Lower leg skin (tissue), 4 donors: ENCODE measurements around the gene CDC37. TPM values are rescaled to one million over a fixed set of nuclear protein-coding genes. Genes with fewer than 3 reads are reported as not detected.

Source experiments
- DNase-seq, 2 donors: peaks; one replicate each; pipeline ENCODE4 v3.0.0-alpha.2; 2019; ENCODE audit warnings: low spot score in 2 of 2
- H3K4me3 ChIP-seq: fragments of 200-600 bp; sonication (generic); 2 replicates; pipeline ENCODE4 v1.5.1; 2017; ENCODE audit warnings: mild to moderate bottlenecking, low read depth; ENCODE audit not compliant: poor library complexity, severe bottlenecking
- POLR2A ChIP-seq, 2 donors: fragments of 450-650 bp; IDR thresholded peaks; one replicate each; pipeline ENCODE4 v1.6.1; 2016 to 2017; ENCODE audit warnings: antibody characterized with exemption in 2 of 2, mild to moderate bottlenecking in 1 of 2, moderate library complexity in 1 of 2
- WGBS, 2 donors: methylation state at CpG; one replicate each; pipeline ENCODE4 v1.1.5; 2018; 5-methylcytosine and 5-hydroxymethylcytosine counted together
- intact Hi-C: fragments of 100-400 bp; cut with DNase I; formaldehyde crosslinking; loops from one replicate; pipeline ENCODE4 v1.15.0; 2023; ENCODE audit warnings: low total_unique reads
- total RNA-seq, 4 donors: library from RNA; depleted of rRNA; stranded (reverse); fragments of >200 nt; gene quantifications; one replicate each; pipeline ENCODE4 v1.1.0, GENCODE V29; 2016
- TF ChIP-seq, protein P1 (sequence below), 3 donors: fragments of 450-650 bp; IDR thresholded peaks; one replicate each; pipeline ENCODE4 v1.5.1; 2016; ENCODE audit warnings: antibody characterized with exemption in 3 of 3, mild to moderate bottlenecking in 3 of 3, moderate library complexity in 2 of 3

CDC37 gene
- total RNA-seq, 4 donors from 2014 or later, result 92.8 to 142 (median 120) TPM

DNA sequence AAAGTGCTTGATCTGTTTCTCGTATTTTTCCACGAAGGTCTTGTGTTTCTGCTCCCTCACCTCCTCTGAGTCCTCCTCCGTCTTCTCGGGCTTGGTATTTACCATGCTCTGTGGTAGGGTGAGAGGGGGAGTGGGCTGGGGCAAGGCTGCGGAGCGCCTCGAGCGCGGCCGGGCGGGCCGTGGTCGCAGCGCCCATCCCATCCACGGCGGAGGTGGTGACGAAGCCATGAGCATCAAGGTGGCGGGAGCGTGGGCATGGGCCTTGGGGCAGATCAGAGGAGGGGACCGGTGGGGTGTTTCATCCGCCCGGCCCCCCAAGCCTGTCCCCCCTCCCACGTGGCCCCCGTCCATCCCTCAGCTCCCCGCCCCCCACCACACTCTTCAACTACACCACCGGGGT lies 7.9 kb downstream of the CDC37 start:
- 91 to 93% methylated on average over 26 of the region's 26 CpGs for WGBS, 2 donors
- intact Hi-C loops, result no loop called here
- no peak overlapping the region for H3K4me3 ChIP-seq
- TF ChIP-seq POLR2A (IDR thresholded peaks at IDR 0.05), result no peak
- TF ChIP-seq, protein P1, sequence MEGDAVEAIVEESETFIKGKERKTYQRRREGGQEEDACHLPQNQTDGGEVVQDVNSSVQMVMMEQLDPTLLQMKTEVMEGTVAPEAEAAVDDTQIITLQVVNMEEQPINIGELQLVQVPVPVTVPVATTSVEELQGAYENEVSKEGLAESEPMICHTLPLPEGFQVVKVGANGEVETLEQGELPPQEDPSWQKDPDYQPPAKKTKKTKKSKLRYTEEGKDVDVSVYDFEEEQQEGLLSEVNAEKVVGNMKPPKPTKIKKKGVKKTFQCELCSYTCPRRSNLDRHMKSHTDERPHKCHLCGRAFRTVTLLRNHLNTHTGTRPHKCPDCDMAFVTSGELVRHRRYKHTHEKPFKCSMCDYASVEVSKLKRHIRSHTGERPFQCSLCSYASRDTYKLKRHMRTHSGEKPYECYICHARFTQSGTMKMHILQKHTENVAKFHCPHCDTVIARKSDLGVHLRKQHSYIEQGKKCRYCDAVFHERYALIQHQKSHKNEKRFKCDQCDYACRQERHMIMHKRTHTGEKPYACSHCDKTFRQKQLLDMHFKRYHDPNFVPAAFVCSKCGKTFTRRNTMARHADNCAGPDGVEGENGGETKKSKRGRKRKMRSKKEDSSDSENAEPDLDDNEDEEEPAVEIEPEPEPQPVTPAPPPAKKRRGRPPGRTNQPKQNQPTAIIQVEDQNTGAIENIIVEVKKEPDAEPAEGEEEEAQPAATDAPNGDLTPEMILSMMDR (IDR thresholded peaks at IDR 0.05), result no peak
- DNase-seq, result no peak

DNA sequence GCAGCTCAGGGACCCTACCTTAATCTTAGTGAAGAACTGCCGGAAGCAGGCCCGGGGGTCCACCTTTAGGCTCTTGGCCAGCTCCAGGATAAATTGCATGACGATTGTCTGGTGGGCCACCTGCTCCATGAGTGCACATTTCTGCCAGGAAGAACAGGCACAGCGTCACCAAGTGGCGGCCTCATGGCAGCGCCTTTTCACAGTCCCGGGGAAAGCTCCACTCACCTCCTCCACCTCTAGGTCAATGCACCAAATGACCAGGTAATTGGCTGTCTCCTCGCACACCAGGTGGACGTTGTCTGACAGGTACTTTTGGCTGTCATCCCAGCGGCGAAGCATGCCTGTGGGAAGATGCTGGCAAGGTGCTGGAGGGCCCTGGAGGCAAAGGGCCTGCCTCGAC lies 8.3 kb downstream of the CDC37 start:
- 88 to 93% methylated on average over 12 of the region's 12 CpGs for WGBS, 2 donors
- intact Hi-C loops, result no loop called here
- no peak overlapping the region for H3K4me3 ChIP-seq
- TF ChIP-seq, protein P1 (IDR thresholded peaks at IDR 0.05), result no peak
- DNase-seq, result no peak

DNA sequence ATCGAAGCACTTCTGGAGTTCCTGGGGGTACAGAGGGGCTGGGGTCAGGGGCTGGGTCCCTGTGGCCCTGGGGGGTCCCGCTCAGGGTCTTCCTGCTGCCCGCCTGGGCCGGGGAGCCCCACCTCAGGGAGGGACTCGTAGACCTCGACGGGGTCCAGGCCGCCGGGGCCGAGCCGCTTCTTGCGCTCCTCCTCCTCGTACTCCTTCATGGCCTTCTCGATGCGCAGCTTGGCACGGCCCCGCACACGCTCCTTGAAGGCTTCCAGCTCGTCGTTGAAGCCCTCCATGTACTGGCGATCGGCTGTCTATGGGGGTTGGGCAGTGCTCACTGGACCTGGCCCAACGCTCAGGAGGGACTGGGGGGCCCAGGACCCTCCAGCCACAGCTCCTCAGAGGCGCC lies 10.2 kb downstream of the CDC37 start:
- WGBS, 2 donors, result 94 to 96% methylated on average over 23 to 24 of the region's 24 CpGs
- no peak overlapping the region for H3K4me3 ChIP-seq
- TF ChIP-seq, protein P1 (IDR thresholded peaks at IDR 0.05), result no peak
- TF ChIP-seq POLR2A (IDR thresholded peaks at IDR 0.05), result no peak
- DNase-seq, result no peak
- intact Hi-C loops, result no loop called here

DNA sequence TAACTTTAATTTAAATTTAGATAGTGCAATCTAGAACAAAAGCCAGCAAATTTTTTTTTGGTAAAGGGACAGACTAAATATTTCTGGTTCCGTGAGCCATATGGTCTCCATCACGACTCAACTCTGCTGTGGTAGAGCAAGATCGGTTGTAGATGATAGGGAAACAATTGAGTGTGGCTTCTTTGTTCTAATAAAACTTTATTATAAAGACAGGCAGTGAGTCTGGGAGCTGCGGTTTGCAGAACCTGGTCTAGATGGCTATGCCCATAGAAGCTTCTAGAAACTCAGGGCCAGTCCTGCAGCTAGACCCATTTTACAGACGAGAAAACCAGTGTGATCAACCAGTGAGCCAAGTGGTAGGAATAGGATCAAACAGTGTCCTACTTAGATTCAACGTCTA lies 11.2 kb downstream of the CDC37 start:
- DNase-seq, result no peak
- no peak overlapping the region for H3K4me3 ChIP-seq
- WGBS, 2 donors, result 83 to 88% methylated on average over 6 of the region's 6 CpGs
- intact Hi-C loops, result no loop called here
- TF ChIP-seq, protein P1 (IDR thresholded peaks at IDR 0.05), result no peak
- TF ChIP-seq POLR2A (IDR thresholded peaks at IDR 0.05), result no peak

DNA sequence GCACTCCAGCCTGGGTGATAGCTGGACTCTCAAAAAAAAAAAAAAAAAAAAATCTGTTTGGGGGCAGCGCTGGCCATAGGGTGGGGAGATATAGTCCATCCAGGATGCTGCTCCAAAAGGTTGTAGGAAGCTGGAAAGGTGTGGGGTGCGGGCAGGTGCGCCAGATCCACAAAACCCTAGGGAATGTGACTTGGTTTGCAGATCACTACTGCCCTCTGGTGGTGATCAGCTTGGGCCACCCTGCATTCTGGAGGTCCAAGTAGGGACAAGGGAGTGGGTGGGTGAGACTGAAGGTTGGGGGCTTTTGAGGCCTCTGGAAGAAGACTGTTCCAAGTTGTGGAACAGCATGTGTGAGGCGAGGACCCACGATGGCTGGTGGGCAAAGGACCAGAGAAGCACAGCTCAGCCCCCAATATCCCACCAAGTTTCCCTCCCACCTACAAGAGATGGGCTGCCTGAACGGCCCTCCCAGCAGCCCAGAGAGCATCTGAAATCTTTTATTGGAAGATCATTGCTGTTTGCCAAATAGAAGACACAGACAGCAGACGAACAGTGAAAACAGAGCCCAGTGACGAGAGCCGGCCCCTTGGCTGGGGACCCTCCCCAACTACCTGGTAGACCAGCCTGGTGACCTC lies 12.6 kb downstream of the CDC37 start:
- intact Hi-C loops, result loop anchor here (2.0 kb wide), 1 partner anchor 28 kb away; no protein-coding TSS in a partner anchor
- WGBS, 2 donors, result 50 to 51% methylated on average over 9 of the region's 9 CpGs
- peak in 1 of 2 donors; percentile 93 for DNase-seq
- H3K4me3 ChIP-seq, result no peak overlapping the region
- TF ChIP-seq, protein P1 (IDR thresholded peaks at IDR 0.05), result peak in 1 of 3 donors; percentile 41
- TF ChIP-seq POLR2A (IDR thresholded peaks at IDR 0.05), result no peak

DNA sequence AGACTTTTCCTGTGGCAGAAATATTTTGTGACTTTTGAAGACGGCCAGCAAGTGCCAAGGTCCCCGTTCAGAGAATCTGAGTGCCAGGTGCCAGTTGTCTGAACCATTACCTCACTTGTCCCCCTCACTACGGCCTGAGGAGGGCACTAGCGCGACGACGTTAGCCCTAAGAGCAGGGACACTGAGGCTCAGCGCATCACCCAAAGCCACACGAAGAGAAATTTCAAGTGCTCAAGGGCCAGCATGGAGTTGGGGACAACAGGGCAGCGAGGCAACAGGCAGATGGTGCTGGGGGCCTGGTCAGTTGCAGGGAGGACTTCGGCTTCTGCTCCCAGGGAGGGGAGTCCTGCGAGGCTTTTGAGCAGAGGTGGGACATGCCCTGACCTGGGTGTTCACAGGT lies 13.5 kb downstream of the CDC37 start:
- DNase-seq, result no peak
- intact Hi-C loops, result loop anchor here (2.0 kb wide), 2 partner anchors 27 to 121 kb away; no protein-coding TSS in a partner anchor
- WGBS, 2 donors, result 48% methylated on average over 11 to 12 of the region's 12 CpGs
- TF ChIP-seq, protein P1 (IDR thresholded peaks at IDR 0.05), result no peak
- no peak for TF ChIP-seq POLR2A (IDR thresholded peaks at IDR 0.05)
- no peak overlapping the region for H3K4me3 ChIP-seq
